Nephron (organoid): ENCODE data around the gene FUBP3.

Experiments
- H3K27ac Mint-ChIP-seq, 3 experiments: 2 replicates each; pipeline ENCODE4 v1.8.0; 2020; ENCODE audit warnings: mixed read lengths in 3 of 3, mild to moderate bottlenecking in 2 of 3, moderate library complexity in 1 of 3
- H3K27me3 Mint-ChIP-seq: 2 replicates; pipeline ENCODE4 v1.8.0; 2021; ENCODE audit warnings: low read depth, mild to moderate bottlenecking, moderate library complexity, mixed read lengths
- H3K36me3 Mint-ChIP-seq: 2 replicates; pipeline ENCODE4 v1.8.0; 2020; ENCODE audit warnings: low read depth, mixed read lengths
- H3K4me1 Mint-ChIP-seq: 2 replicates; pipeline ENCODE4 v1.8.0; 2020; ENCODE audit warnings: mixed read lengths
- H3K4me3 Mint-ChIP-seq, 3 experiments: 2 replicates each; pipeline ENCODE4 v1.8.0; 2020; ENCODE audit warnings: mild to moderate bottlenecking in 3 of 3, mixed read lengths in 3 of 3, moderate library complexity in 2 of 3
- H3K9me3 Mint-ChIP-seq: 2 replicates; pipeline ENCODE4 v1.8.0; 2020; ENCODE audit warnings: mixed read lengths
- CTCF ChIP-seq, 3 experiments: fragments of 200-600 bp; sonication (generic); IDR thresholded peaks; one replicate each; pipeline ENCODE4 v1.5.0; 2021; ENCODE audit warnings: antibody characterized with exemption in 3 of 3; ENCODE audit not compliant: unreplicated experiment in 3 of 3

FUBP3 gene

GRCh38 chr9:130638284-130639123 lies 59.1 kb downstream of the FUBP3 start:
- Mint-ChIP-seq H3K27ac (no peak overlapping the region), H3K27me3 (no peaks in the 10 kb centered on the region), H3K9me3 (no peaks in the 10 kb centered on the region), H3K4me1 (peaks cover 14% of the 10 kb centered on the region), H3K4me3 (no peak overlapping the region), H3K36me3 (peaks cover 16% of the 10 kb centered on the region)
- no peak for TF ChIP-seq CTCF (IDR thresholded peaks at IDR 0.05; ENCODE audit: unreplicated experiment in 3 of 3)

GRCh38 chr9:130639124-130639765 lies 59.9 kb downstream of the FUBP3 start:
- Mint-ChIP-seq H3K27ac (no peak overlapping the region), H3K27me3 (peaks cover 3% of the 10 kb centered on the region), H3K9me3 (no peaks in the 10 kb centered on the region), H3K4me3 (no peak overlapping the region), H3K4me1 (peaks cover 14% of the 10 kb centered on the region), H3K36me3 (peaks cover 16% of the 10 kb centered on the region)
- no peak for TF ChIP-seq CTCF (IDR thresholded peaks at IDR 0.05; ENCODE audit: unreplicated experiment in 3 of 3)

GRCh38 chr9:130639866-130640555 lies 60.6 kb downstream of the FUBP3 start:
- no peak overlapping the region for H3K27ac Mint-ChIP-seq
- peaks cover 14% of the 10 kb centered on the region for H3K4me1 Mint-ChIP-seq
- peaks cover 12% of the 10 kb centered on the region for H3K36me3 Mint-ChIP-seq
- no peak for TF ChIP-seq CTCF (IDR thresholded peaks at IDR 0.05; ENCODE audit: unreplicated experiment in 3 of 3)
- H3K27me3 Mint-ChIP-seq: peaks cover 4% of the 10 kb centered on the region
- no peaks in the 10 kb centered on the region for H3K9me3 Mint-ChIP-seq
- H3K4me3 Mint-ChIP-seq: no peak overlapping the region

GRCh38 chr9:130640681-130641080 lies 61.3 kb downstream of the FUBP3 start:
- Mint-ChIP-seq H3K4me3 (no peak overlapping the region), H3K36me3 (peaks cover 8% of the 10 kb centered on the region), H3K4me1 (peaks cover 14% of the 10 kb centered on the region), H3K27ac (no peak overlapping the region), H3K27me3 (peaks cover 8% of the 10 kb centered on the region), H3K9me3 (peaks cover 1% of the 10 kb centered on the region)
- no peak for TF ChIP-seq CTCF (IDR thresholded peaks at IDR 0.05; ENCODE audit: unreplicated experiment in 3 of 3)

GRCh38 chr9:130642926-130643325 lies 63.5 kb downstream of the FUBP3 start:
- H3K27me3 Mint-ChIP-seq: peaks cover 19% of the 10 kb centered on the region
- peaks cover 8% of the 10 kb centered on the region for H3K36me3 Mint-ChIP-seq
- H3K4me3 Mint-ChIP-seq: no peak overlapping the region
- H3K9me3 Mint-ChIP-seq: peaks cover 10% of the 10 kb centered on the region
- no peak overlapping the region for H3K27ac Mint-ChIP-seq
- TF ChIP-seq CTCF (IDR thresholded peaks at IDR 0.05; ENCODE audit: unreplicated experiment in 3 of 3): no peak
- H3K4me1 Mint-ChIP-seq: peaks cover 14% of the 10 kb centered on the region
